Keratinocyte (primary cell): ENCODE results near the gene CDC25A.
"Not testable (repeated sequence)": the region's sequence is repeated elsewhere in the genome, so short reads cannot be mapped to it uniquely, and the experiment has no call there.

Source experiments
- CTCF ChIP-seq, 3 experiments: IDR thresholded peaks in 1 of 3; conservative IDR thresholded peaks in 1 of 3; optimal IDR thresholded peaks in 1 of 3; 2 replicates in 2 of 3; 3 replicates in 1 of 3; pipeline versions ENCODE3 to v1.5.1; 2011; ENCODE audit warnings: low read length in 3 of 3, mild to moderate bottlenecking in 3 of 3, moderate library complexity in 2 of 3, control low read depth in 1 of 3, inconsistent platforms in 1 of 3; ENCODE audit not compliant: insufficient read depth in 2 of 3; ENCODE audit errors: extremely low read depth in 1 of 3
- EZH2 ChIP-seq: IDR thresholded peaks from one replicate; pipeline ENCODE4 v1.6.1; 2012; ENCODE audit warnings: inconsistent platforms, mild to moderate bottlenecking, low read length, moderate library complexity

DNA sequence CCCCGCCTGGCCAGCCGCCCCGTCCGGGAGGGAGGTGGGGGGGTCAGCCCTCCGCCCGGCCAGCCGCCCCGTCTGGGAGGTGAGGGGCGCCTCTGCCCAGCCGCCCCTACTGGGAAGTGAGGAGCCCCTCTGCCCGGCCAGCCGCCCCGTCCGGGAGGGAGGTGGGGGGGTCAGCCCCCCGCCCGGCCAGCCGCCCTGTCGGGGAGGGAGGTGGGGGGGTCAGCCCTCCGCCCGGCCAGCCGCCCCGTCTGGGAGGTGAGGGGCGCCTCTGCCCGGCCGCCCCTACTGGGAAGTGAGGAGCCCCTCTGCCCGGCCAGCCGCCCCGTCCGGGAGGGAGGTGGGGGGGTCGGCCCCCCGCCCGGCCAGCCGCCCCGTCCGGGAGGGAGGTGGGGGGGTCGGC lies 23.6 kb upstream of the CDC25A start:
- not testable (repeated sequence) for TF ChIP-seq EZH2; CTCF (optimal IDR thresholded peaks at IDR 0.05 in 1 of 3, IDR thresholded peaks at IDR 0.05 in 1 of 3, conservative IDR thresholded peaks at IDR 0.05 in 1 of 3; ENCODE audit: extremely low read depth in 1 of 3, insufficient read depth in 2 of 3, low read length in 3 of 3)
